ENCODE data around the gene BBS9.

Gene BBS9

DNA sequence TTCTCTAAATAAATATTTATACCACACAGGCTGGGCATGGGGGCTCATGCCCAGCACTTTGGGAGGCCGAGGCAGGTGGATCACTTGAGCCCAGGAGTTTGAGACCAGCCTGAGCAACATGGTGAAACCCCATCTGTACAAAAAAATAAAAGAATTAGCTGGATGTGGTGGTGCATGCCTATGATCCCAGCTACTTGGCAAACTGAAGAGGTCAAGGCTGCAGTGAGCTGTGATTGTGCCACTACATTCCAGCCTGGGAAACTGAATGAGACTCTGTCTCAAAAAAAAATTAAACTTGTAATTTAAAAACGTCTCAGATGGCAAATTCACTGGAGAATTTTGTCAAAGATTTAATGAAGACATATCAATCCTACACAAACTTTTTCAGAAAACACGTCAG lies 498.4 kb downstream of the BBS9 start:
- Histone ChIP-seq H2AFZ (ENCODE audit: low read depth, low read length) (no peak overlapping the region), H2BK15ac (ENCODE audit: low read depth, poor library complexity, severe bottlenecking) (no peak overlapping the region), H3K27me3 (ENCODE audit: control insufficient read depth in 1 of 2, insufficient read depth in 1 of 2, low read length in 2 of 2) (no peaks in the 10 kb centered on the region), H3K9ac (ENCODE audit: low read length) (no peak overlapping the region), H3K4me3 (ENCODE audit: insufficient read depth in 1 of 2, low read depth in 1 of 2, low read length in 2 of 2) (no peak overlapping the region), H2AK5ac (ENCODE audit: low read length, severe bottlenecking) (no peak overlapping the region), H3K23ac (ENCODE audit: low read length in 2 of 2) (no peak overlapping the region), H2BK120ac (ENCODE audit: low read depth, low read length) (no peak overlapping the region), H3K27ac (ENCODE audit: low read length, poor library complexity, severe bottlenecking) (no peak overlapping the region), H3K4ac (ENCODE audit: low read depth in 1 of 2, low read length in 2 of 2) (no peak overlapping the region), H3K9me3 (ENCODE audit: control insufficient read depth, low read length) (no peaks in the 10 kb centered on the region), H3K14ac (ENCODE audit: low read length in 2 of 2) (no peak overlapping the region), H3K36me3 (ENCODE audit: control insufficient read depth in 1 of 2, insufficient read depth in 2 of 2, low read depth in 1 of 2, low read length in 2 of 2) (no peaks in the 10 kb centered on the region), H3K4me1 (ENCODE audit: control insufficient read depth, insufficient read depth, low read depth, low read length) (no peaks in the 10 kb centered on the region), H3K79me1 (replicated peaks; ENCODE audit: low read length, poor library complexity, severe bottlenecking) (no peaks in the 10 kb centered on the region), H3K4me2 (ENCODE audit: low read length, poor library complexity, severe bottlenecking) (no peak overlapping the region), H4K8ac (ENCODE audit: low read length) (no peak overlapping the region), H3K18ac (ENCODE audit: low read depth in 1 of 2, low read length in 2 of 2) (no peak overlapping the region), H2BK5ac (ENCODE audit: low read depth, low read length, poor library complexity, severe bottlenecking) (no peak overlapping the region), H2BK12ac (ENCODE audit: low read length in 2 of 2) (no peak overlapping the region), H4K91ac (ENCODE audit: low read length) (no peak overlapping the region)
- DNase-seq, result no peak
- 85% methylated on average over 3 of the region's 3 CpGs for WGBS

DNA sequence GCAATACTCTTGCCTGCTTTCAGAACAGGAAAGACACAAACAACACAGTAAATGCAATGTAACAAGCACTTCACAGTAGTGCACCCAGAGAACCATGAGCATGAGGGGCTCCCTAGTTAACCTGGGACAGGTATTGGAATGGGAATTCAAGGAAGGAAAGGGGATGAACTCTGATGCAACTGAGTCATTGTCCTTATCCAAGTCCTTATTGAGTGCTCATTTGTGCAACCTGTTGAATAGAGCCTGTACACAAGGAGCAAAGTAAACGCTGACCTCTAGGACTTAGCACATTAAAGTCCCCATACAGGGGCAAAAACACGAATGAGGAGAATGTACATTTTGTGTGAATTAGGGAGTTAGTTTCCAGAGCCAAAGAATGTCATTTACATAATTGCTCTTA lies 499.5 kb downstream of the BBS9 start:
- DNase-seq, result no peak
- no peak overlapping the region for H2BK5ac ChIP-seq (ENCODE audit: low read depth, low read length, poor library complexity, severe bottlenecking)
- no peak overlapping the region for H3K9ac ChIP-seq (ENCODE audit: low read length)
- no peak overlapping the region for H2BK120ac ChIP-seq (ENCODE audit: low read depth, low read length)
- H3K36me3 ChIP-seq (ENCODE audit: control insufficient read depth in 1 of 2, insufficient read depth in 2 of 2, low read depth in 1 of 2, low read length in 2 of 2), result no peaks in the 10 kb centered on the region
- H2AK5ac ChIP-seq (ENCODE audit: low read length, severe bottlenecking), result no peak overlapping the region
- H4K91ac ChIP-seq (ENCODE audit: low read length), result no peak overlapping the region
- no peaks in the 10 kb centered on the region for H3K27me3 ChIP-seq (ENCODE audit: control insufficient read depth in 1 of 2, insufficient read depth in 1 of 2, low read length in 2 of 2)
- H3K4me1 ChIP-seq (ENCODE audit: control insufficient read depth, insufficient read depth, low read depth, low read length), result no peaks in the 10 kb centered on the region
- H3K79me1 ChIP-seq (replicated peaks; ENCODE audit: low read length, poor library complexity, severe bottlenecking), result no peaks in the 10 kb centered on the region
- H3K27ac ChIP-seq (ENCODE audit: low read length, poor library complexity, severe bottlenecking), result no peak overlapping the region
- no peak overlapping the region for H3K14ac ChIP-seq (ENCODE audit: low read length in 2 of 2)
- no peak overlapping the region for H2BK12ac ChIP-seq (ENCODE audit: low read length in 2 of 2)
- no peak overlapping the region for H2AFZ ChIP-seq (ENCODE audit: low read depth, low read length)
- H3K18ac ChIP-seq (ENCODE audit: low read depth in 1 of 2, low read length in 2 of 2), result no peak overlapping the region
- H3K4ac ChIP-seq (ENCODE audit: low read depth in 1 of 2, low read length in 2 of 2), result no peak overlapping the region
- no peaks in the 10 kb centered on the region for H3K9me3 ChIP-seq (ENCODE audit: control insufficient read depth, low read length)
- no peak overlapping the region for H4K8ac ChIP-seq (ENCODE audit: low read length)
- H3K4me2 ChIP-seq (ENCODE audit: low read length, poor library complexity, severe bottlenecking), result no peak overlapping the region
- no peak overlapping the region for H3K4me3 ChIP-seq (ENCODE audit: insufficient read depth in 1 of 2, low read depth in 1 of 2, low read length in 2 of 2)
- WGBS, result 93% methylated on average over 2 of the region's 2 CpGs
- H3K23ac ChIP-seq (ENCODE audit: low read length in 2 of 2), result no peak overlapping the region
- no peak overlapping the region for H2BK15ac ChIP-seq (ENCODE audit: low read depth, poor library complexity, severe bottlenecking)

DNA sequence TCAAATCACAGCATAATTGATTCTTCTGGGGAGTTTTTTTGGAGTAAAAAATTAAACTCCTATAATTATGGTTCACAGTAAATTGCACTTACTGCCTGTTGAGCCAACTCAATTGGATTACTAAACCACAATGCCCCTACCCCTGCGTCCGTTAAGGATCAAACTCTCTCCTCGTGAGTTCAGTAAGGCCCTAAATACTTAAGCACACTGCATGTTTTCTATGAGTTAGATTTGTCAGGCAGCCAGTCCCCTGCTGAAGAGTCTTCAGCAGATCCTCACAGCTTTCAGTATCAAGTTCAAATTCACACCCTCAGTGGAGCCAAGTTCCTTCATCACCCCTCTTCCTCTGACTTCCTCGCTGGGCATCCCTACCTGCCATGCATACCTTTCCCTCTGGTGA lies 501.0 kb downstream of the BBS9 start:
- no peak overlapping the region for H2AFZ ChIP-seq (ENCODE audit: low read depth, low read length)
- no peaks in the 10 kb centered on the region for H3K36me3 ChIP-seq (ENCODE audit: control insufficient read depth in 1 of 2, insufficient read depth in 2 of 2, low read depth in 1 of 2, low read length in 2 of 2)
- H3K27ac ChIP-seq (ENCODE audit: low read length, poor library complexity, severe bottlenecking), result no peak overlapping the region
- no peak overlapping the region for H3K14ac ChIP-seq (ENCODE audit: low read length in 2 of 2)
- H3K23ac ChIP-seq (ENCODE audit: low read length in 2 of 2), result no peak overlapping the region
- H2BK12ac ChIP-seq (ENCODE audit: low read length in 2 of 2), result no peak overlapping the region
- 93% methylated on average over 4 of the region's 4 CpGs for WGBS
- DNase-seq, result no peak
- no peak overlapping the region for H4K91ac ChIP-seq (ENCODE audit: low read length)
- no peak overlapping the region for H2BK5ac ChIP-seq (ENCODE audit: low read depth, low read length, poor library complexity, severe bottlenecking)
- no peaks in the 10 kb centered on the region for H3K9me3 ChIP-seq (ENCODE audit: control insufficient read depth, low read length)
- H3K4me2 ChIP-seq (ENCODE audit: low read length, poor library complexity, severe bottlenecking), result no peak overlapping the region
- no peak overlapping the region for H3K4ac ChIP-seq (ENCODE audit: low read depth in 1 of 2, low read length in 2 of 2)
- H2AK5ac ChIP-seq (ENCODE audit: low read length, severe bottlenecking), result no peak overlapping the region
- H4K8ac ChIP-seq (ENCODE audit: low read length), result no peak overlapping the region
- no peak overlapping the region for H3K4me3 ChIP-seq (ENCODE audit: insufficient read depth in 1 of 2, low read depth in 1 of 2, low read length in 2 of 2)
- H3K9ac ChIP-seq (ENCODE audit: low read length), result no peak overlapping the region
- H3K79me1 ChIP-seq (replicated peaks; ENCODE audit: low read length, poor library complexity, severe bottlenecking), result no peaks in the 10 kb centered on the region
- no peaks in the 10 kb centered on the region for H3K27me3 ChIP-seq (ENCODE audit: control insufficient read depth in 1 of 2, insufficient read depth in 1 of 2, low read length in 2 of 2)
- H3K18ac ChIP-seq (ENCODE audit: low read depth in 1 of 2, low read length in 2 of 2), result no peak overlapping the region
- H3K4me1 ChIP-seq (ENCODE audit: control insufficient read depth, insufficient read depth, low read depth, low read length), result no peaks in the 10 kb centered on the region
- no peak overlapping the region for H2BK120ac ChIP-seq (ENCODE audit: low read depth, low read length)
- H2BK15ac ChIP-seq (ENCODE audit: low read depth, poor library complexity, severe bottlenecking), result no peak overlapping the region

DNA sequence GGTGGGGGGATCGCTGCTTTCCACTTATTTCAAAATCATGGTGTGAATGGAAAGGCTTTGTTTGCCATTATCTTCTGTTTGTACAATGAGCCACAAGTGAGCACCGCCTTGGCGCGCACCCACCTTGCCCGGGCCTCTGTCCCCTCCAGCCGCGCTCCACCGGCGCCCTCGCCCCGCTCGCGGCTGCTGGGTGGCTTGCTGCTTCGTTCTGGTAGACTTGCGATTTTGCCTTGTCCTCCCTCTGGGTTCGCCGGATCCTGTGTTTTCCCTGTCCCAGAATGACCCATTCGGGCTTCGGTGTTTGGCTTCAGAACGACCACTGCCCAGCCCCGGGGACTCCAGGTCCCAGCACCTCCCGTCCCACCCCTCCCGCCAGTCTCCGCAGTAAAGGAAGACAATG lies 503.0 kb downstream of the BBS9 start:
- no peak overlapping the region for H4K8ac ChIP-seq (ENCODE audit: low read length)
- no peak overlapping the region for H3K18ac ChIP-seq (ENCODE audit: low read depth in 1 of 2, low read length in 2 of 2)
- H2BK12ac ChIP-seq (ENCODE audit: low read length in 2 of 2), result no peak overlapping the region
- no peak overlapping the region for H2BK5ac ChIP-seq (ENCODE audit: low read depth, low read length, poor library complexity, severe bottlenecking)
- WGBS, result 99% methylated on average over 24 of the region's 24 CpGs
- H3K4me3 ChIP-seq (ENCODE audit: insufficient read depth in 1 of 2, low read depth in 1 of 2, low read length in 2 of 2), result no peak overlapping the region
- no peaks in the 10 kb centered on the region for H3K79me1 ChIP-seq (replicated peaks; ENCODE audit: low read length, poor library complexity, severe bottlenecking)
- H3K36me3 ChIP-seq (ENCODE audit: control insufficient read depth in 1 of 2, insufficient read depth in 2 of 2, low read depth in 1 of 2, low read length in 2 of 2), result no peaks in the 10 kb centered on the region
- peak overlapping the region in 1 of 2 experiments; percentile 7 for H3K4ac ChIP-seq (ENCODE audit: low read depth in 1 of 2, low read length in 2 of 2)
- no peaks in the 10 kb centered on the region for H3K9me3 ChIP-seq (ENCODE audit: control insufficient read depth, low read length)
- H3K27me3 ChIP-seq (ENCODE audit: control insufficient read depth in 1 of 2, insufficient read depth in 1 of 2, low read length in 2 of 2), result no peaks in the 10 kb centered on the region
- no peak overlapping the region for H3K23ac ChIP-seq (ENCODE audit: low read length in 2 of 2)
- no peak overlapping the region for H4K91ac ChIP-seq (ENCODE audit: low read length)
- H3K4me2 ChIP-seq (ENCODE audit: low read length, poor library complexity, severe bottlenecking), result no peak overlapping the region
- H2BK15ac ChIP-seq (ENCODE audit: low read depth, poor library complexity, severe bottlenecking), result no peak overlapping the region
- H3K27ac ChIP-seq (ENCODE audit: low read length, poor library complexity, severe bottlenecking), result no peak overlapping the region
- no peak overlapping the region for H2BK120ac ChIP-seq (ENCODE audit: low read depth, low read length)
- H3K9ac ChIP-seq (ENCODE audit: low read length), result no peak overlapping the region
- DNase-seq, result no peak
- no peak overlapping the region for H2AK5ac ChIP-seq (ENCODE audit: low read length, severe bottlenecking)
- H3K4me1 ChIP-seq (ENCODE audit: control insufficient read depth, insufficient read depth, low read depth, low read length), result no peaks in the 10 kb centered on the region
- H3K14ac ChIP-seq (ENCODE audit: low read length in 2 of 2), result no peak overlapping the region
- H2AFZ ChIP-seq (ENCODE audit: low read depth, low read length), result no peak overlapping the region
